Left ventricle myocardium inferior (tissue), 1 donor: ENCODE results near the gene PA2G4. TPM values are rescaled to one million over a fixed set of nuclear protein-coding genes. Genes with fewer than 3 reads are reported as not detected.

ENCODE experiments used
- DNase-seq: peaks from one replicate; pipeline ENCODE4 v3.0.0-alpha.2; 2020
- H3K27ac ChIP-seq: fragments of 200-600 bp; replicated peaks from 2 replicates; pipeline ENCODE4 v1.8.0; 2021
- H3K27me3 ChIP-seq: fragments of 200-600 bp; 2 replicates; pipeline ENCODE4 v1.8.0; 2021; ENCODE audit warnings: low read depth
- H3K36me3 ChIP-seq: fragments of 200-600 bp; 2 replicates; pipeline ENCODE4 v1.8.0; 2021
- H3K4me1 ChIP-seq: fragments of 200-600 bp; 2 replicates; pipeline ENCODE4 v1.8.0; 2021
- H3K4me3 ChIP-seq: fragments of 200-600 bp; 2 replicates; pipeline ENCODE4 v1.8.0; 2021; ENCODE audit warnings: mild to moderate bottlenecking, moderate library complexity
- H3K9me3 ChIP-seq: fragments of 200-600 bp; replicated peaks from 2 replicates; pipeline ENCODE4 v1.8.0; 2021
- CTCF ChIP-seq: fragments of 200-600 bp; IDR thresholded peaks from 2 replicates; pipeline ENCODE4 v1.8.0; 2021; ENCODE audit warnings: antibody characterized with exemption, mild to moderate bottlenecking, borderline replicate concordance
- intact Hi-C: fragments of 100-400 bp; cut with micrococcal nuclease; formaldehyde crosslinking; loops from one replicate; pipeline ENCODE4 v1.11.0; 2022
- total RNA-seq: library from RNA; stranded (reverse); fragmentation: NEBNext Ultra II Directional; extraction: Animal tissue kit (Norgen Biotek cat#: 25700); gene quantifications from one replicate; pipeline ENCODE4 v1.2.1, GENCODE V29; 2021
- donor health status: DM: no; HTN: yes; CAD: no; lungs with severe emphysema.

The PA2G4 gene
- total RNA-seq, 1 donor from 2014 or later: 65.7 TPM

- Histone ChIP-seq H3K9me3 (no peaks in the 10 kb centered on the region), H3K27ac (peak overlapping the region; percentile 69), H3K4me1 (peaks cover 14% of the 10 kb centered on the region), H3K4me3 (no peak overlapping the region), H3K36me3 (no peaks in the 10 kb centered on the region), H3K27me3 (peaks cover under 1% of the 10 kb centered on the region)
- TF ChIP-seq CTCF: no peak
- intact Hi-C loops: no loop called here
- no peak for DNase-seq
Observed at GRCh38 chr12:56086608-56087007, 17.8 kb upstream of the PA2G4 start.

GRCh38 chr12:56087220-56087619, 17.1 kb upstream of the PA2G4 start:
- peak; percentile 84 for DNase-seq
- no peaks in the 10 kb centered on the region for H3K36me3 ChIP-seq
- intact Hi-C loops: no loop called here
- no peaks in the 10 kb centered on the region for H3K9me3 ChIP-seq
- peaks cover 14% of the 10 kb centered on the region for H3K4me1 ChIP-seq
- H3K27me3 ChIP-seq: no peaks in the 10 kb centered on the region
- peak overlapping the region; percentile 69 for H3K27ac ChIP-seq
- H3K4me3 ChIP-seq: no peak overlapping the region
- no peak for TF ChIP-seq CTCF

- Histone ChIP-seq H3K36me3 (no peaks in the 10 kb centered on the region), H3K27ac (no peak overlapping the region), H3K4me1 (peaks cover 3% of the 10 kb centered on the region), H3K4me3 (no peak overlapping the region), H3K27me3 (no peaks in the 10 kb centered on the region), H3K9me3 (no peaks in the 10 kb centered on the region)
- no peak for TF ChIP-seq CTCF
- DNase-seq: no peak
- intact Hi-C loops: no loop called here
Observed at GRCh38 chr12:56097738-56098137, 6.6 kb upstream of the PA2G4 start.

GRCh38 chr12:56098592-56098991, 5.8 kb upstream of the PA2G4 start:
- peaks cover 10% of the 10 kb centered on the region for H3K4me1 ChIP-seq
- no peaks in the 10 kb centered on the region for H3K36me3 ChIP-seq
- H3K4me3 ChIP-seq: no peak overlapping the region
- H3K9me3 ChIP-seq: no peaks in the 10 kb centered on the region
- no peak for TF ChIP-seq CTCF
- DNase-seq: no peak
- H3K27me3 ChIP-seq: no peaks in the 10 kb centered on the region
- intact Hi-C loops: no loop called here
- H3K27ac ChIP-seq: no peak overlapping the region

- Histone ChIP-seq H3K4me1 (peaks cover 19% of the 10 kb centered on the region), H3K27ac (no peak overlapping the region), H3K36me3 (no peaks in the 10 kb centered on the region), H3K4me3 (no peak overlapping the region), H3K27me3 (no peaks in the 10 kb centered on the region), H3K9me3 (no peaks in the 10 kb centered on the region)
- intact Hi-C loops: no loop called here
- no peak for TF ChIP-seq CTCF
- no peak for DNase-seq
Observed at GRCh38 chr12:56099787-56100186, 4.6 kb upstream of the PA2G4 start.

GRCh38 chr12:56101045-56101444, 3.3 kb upstream of the PA2G4 start:
- Histone ChIP-seq H3K4me3 (no peak overlapping the region), H3K27ac (no peak overlapping the region), H3K27me3 (no peaks in the 10 kb centered on the region), H3K36me3 (no peaks in the 10 kb centered on the region), H3K4me1 (peaks cover 31% of the 10 kb centered on the region), H3K9me3 (no peaks in the 10 kb centered on the region)
- intact Hi-C loops: no loop called here
- no peak for DNase-seq
- TF ChIP-seq CTCF: no peak
